HL-60/S4 (cell line): ENCODE results near the gene DHRS12.

Source experiments
- in situ Hi-C: fragments of 300-500 bp; cut with MboI; formaldehyde crosslinking; loops from 2 replicates; pipeline ENCODE4 v1.14.3; 2022; ENCODE audit warnings: low sequenced_read_pairs

DHRS12 gene

DNA sequence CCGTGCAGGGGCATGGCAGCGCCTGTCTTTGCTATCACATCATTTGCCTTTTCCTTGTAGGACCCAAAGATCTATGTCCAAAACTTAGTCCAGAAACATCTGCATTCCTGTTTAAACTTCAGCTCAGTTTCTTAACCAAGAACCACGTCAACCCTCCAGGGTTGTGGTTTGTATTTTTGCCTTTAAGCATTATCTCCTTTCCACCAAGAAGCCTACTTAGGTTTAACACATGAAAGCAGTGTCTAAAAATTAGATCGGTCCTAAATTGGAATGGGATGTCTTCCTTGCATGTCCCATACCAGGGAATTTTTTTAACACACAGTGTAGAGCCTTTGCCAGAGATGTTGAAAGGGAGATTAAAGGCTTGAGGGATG lies 38.8 kb downstream of the DHRS12 start:
- in situ Hi-C loops: no loop called here

DNA sequence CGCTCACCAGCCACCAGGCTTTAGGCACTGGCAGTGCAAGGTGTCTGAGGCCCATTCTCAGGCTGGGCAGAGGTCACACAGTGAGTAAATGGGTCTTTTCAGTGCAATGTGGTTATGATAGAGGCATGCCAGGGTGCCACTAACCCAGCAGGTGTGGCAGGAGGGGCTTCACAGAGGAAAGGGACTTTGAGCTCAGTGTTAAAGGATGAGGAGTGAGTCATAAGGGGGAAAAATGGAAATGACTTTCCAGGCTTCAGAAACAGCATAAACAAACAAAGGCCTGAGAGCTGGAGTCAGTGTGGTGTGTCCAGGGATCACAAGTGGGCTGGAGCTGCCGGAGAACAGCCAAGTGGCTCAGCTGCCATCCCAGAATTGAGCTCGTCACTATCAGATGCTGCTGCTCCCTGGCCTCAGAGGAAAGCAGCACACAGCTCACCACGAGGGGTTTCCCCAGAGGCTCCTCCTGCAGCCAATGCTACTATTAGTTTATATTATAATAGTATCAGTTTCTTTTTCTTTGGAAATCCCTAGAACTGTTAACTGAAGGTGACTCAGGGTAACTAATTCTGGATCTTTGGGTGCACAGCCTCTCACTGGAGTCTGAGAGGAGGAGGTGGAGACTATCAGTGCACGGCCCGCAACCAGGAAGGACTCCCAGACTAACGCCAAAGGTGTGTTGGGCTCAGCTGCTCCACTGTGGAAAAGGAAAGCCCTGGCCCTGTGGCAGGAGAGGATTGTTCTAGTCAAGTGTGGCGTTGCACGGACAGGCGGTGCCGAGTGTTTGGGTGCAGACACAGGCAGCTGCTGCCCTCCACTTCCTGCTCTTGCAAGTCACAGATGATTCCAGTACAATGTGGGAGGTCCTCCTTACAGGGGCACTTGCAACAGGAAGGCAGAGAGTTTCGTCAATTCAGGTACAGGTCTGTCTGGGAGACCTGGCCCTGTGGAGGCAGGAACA lies 39.5 kb downstream of the DHRS12 start:
- in situ Hi-C loops: no loop called here

DNA sequence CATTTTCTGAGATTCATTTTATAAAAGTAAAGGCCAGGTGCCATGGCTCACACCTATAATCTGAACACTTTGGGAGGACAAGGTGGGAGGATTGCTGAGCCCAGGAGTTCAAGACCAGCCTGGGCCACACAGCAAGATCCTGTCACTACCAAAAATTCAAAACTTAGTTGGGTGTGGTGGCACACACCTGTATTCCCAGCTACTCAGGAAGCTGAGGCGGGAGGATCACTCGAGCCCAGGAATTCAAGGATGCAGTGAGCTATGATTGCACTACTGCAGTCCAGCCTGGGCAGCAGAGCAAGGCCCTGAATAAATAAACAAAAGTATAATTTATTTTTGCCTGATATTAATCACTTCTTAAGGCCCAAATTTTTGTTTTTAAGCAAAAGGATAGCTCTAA lies 40.5 kb downstream of the DHRS12 start:
- in situ Hi-C loops: no loop called here

DNA sequence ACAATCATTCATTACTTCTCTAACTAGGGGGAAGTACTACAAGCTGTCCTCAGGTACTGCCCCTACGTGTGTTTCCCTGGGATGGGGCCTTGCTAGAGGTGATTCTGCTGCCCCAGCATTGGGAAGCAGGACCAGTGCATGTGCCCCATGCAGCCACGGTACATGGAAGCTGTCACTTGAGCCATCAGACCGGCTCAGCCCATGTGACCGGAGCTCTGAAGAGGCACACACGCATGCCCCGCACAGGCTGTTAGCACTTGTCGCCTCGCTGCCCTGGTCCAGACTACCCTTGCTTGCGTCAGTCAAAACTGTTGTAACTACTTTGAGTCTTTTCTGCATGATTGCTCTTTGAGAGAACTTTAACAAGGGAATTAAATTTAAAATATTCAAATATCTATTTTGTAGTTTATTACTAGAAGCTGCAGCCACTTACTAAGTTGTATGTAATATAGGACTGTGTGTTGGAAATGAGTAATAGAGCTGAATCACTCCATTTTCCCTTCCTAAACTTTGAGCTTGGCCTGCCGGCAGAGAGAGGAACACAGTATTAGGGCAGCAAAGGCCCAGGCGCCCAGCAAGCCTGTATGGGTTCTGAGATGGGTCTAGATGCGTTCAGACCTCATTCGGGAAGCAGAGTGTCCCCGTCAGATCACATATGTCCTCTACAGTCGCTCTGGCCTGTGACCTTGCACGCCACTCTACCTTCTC lies 42.2 kb downstream of the DHRS12 start:
- in situ Hi-C loops: no loop called here

DNA sequence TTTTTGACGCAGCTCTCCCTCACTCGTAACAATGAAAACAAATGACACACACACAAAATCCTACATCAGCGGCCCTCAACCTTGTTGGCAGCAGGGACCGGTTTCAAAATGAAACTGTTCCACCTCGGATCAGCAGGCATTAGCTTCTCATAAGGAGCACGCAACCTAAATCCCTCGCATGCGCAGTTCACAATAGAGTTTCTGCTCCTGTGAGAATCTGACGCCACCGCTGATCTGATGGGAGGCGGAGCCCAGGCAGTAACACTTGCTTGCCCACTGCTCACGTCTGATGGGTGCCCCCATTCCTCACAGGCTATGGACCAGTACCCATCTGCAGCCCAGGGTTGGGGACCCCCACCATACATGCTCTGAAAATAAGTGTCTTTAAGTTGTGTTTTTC lies 43.4 kb downstream of the DHRS12 start:
- in situ Hi-C loops: no loop called here

DNA sequence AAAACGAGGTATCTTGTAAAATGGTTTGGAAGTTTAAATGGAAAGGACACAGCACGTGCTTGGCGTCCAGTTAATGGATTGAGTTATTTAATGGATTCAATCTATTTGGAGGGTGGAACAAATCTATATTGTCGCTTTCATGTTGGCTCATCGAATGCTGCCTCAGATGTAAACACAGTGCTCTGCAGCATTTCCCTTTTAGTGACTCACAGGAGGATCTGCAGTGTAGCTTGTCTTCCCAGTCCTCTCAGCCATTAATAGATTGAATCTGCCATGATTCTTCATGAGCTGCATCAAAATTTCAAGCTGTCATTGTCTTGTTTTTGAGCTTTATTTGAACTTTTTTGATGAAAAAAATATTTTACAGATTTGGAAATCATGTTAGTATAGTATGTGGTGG lies 44.7 kb downstream of the DHRS12 start:
- in situ Hi-C loops: no loop called here

GRCh38 chr13:51758691-51759090 lies 45.3 kb downstream of the DHRS12 start:
- in situ Hi-C loops: no loop called here

DNA sequence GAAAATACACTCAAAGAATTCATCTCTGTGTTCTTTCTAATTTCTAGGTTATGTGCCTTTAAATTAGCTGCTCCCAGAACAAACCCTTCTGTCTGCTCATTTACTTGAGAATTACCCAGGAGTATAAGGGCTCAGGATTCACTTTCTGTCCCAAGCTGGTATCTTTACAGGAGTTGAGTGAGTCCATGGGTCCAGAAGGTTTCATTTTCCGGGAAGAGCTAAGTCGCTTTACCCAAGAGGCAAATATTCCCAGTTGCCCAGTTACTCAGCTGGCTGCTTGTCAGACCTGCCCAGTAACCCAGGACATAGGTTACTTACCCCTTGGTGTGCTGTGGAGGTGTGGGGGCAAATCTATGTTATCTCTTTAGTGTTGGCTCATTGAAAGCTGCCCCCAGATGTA lies 47.3 kb downstream of the DHRS12 start:
- in situ Hi-C loops: no loop called here

GRCh38 chr13:51747438-51748434 lies 56.2 kb downstream of the DHRS12 start:
- in situ Hi-C loops: no loop called here

DNA sequence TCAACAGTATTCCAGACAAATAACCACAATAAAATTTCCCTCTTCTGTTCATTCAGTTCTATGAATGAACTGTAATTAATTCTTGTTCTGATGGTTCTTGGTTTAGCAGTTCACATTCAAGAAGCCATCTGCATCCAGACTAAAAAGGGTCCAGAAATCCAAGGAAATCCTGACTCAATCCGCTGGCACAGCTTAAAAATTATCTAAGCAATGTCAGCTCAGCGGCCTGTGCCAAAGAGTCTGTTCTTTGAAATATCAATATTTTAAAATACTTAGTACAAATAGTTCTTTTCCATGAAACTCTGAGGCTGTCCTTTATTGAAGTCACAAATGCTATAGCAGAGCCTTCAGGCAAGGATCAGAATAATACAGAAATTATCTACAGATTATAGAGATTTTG lies 57.2 kb downstream of the DHRS12 start:
- in situ Hi-C loops: no loop called here

GRCh38 chr13:51745243-51745642 lies 58.7 kb downstream of the DHRS12 start:
- in situ Hi-C loops: no loop called here

- in situ Hi-C loops: no loop called here
Observed at GRCh38 chr13:51742611-51743010, 61.4 kb downstream of the DHRS12 start.

- in situ Hi-C loops: no loop called here
Observed at GRCh38 chr13:51742031-51742430, 61.9 kb downstream of the DHRS12 start.

- in situ Hi-C loops: no loop called here
Observed at GRCh38 chr13:51740698-51741097, 63.3 kb downstream of the DHRS12 start.

DNA sequence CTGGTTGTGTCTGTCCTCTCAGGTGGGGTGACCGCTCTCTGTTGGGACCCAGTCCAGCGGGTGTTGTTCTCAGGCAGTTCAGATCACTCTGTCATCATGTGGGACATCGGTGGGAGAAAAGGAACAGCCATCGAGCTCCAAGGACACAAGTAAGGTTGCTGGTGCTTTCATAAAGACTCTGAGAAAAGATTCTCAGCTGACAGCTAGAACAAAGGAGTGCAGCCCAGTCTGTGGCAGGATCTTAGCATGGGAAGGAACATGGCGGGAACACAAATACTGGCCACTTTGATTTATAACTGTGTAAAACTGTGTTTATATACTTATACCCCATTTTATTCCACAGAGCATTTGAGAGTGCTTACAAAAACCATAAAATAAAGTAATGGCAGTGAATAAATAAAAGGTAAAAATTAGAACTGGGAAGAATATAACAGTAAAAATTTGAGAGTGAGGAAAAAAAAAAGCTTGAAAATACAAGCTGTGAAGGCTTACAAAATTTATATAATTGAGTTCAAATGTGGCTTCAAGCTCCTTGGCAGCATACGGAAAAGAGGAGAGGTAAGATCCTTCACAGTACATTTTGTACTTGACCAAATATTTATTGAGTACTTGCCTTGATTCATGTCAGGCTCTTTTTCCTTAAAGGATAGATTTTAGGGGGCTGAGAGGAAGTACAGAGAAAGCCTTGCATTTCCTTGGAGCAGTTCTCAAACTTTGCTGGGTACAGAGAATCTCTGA lies 64.8 kb downstream of the DHRS12 start:
- in situ Hi-C loops: no loop called here

- in situ Hi-C loops: no loop called here
Observed at GRCh38 chr13:51738226-51738905, 65.6 kb downstream of the DHRS12 start.

DNA sequence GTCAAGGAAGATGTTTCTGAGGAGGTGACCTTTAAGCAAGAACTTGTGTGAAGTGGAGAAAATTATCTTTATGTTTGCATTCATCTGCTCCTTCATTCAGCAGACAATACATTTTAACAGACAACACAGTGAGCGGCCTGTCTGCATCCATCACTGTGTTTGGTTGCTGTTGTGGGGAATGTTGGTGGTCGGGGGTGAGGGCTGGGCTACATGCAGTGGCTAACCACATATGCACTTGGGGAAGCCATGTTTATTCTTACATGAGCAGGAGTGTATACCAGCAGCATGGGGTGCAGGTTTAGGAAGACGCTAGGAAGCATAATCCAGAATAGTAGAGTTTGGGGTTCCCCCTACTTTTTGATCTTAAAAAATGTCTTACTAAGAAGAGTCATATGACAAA lies 66.4 kb downstream of the DHRS12 start:
- in situ Hi-C loops: no loop called here

DNA sequence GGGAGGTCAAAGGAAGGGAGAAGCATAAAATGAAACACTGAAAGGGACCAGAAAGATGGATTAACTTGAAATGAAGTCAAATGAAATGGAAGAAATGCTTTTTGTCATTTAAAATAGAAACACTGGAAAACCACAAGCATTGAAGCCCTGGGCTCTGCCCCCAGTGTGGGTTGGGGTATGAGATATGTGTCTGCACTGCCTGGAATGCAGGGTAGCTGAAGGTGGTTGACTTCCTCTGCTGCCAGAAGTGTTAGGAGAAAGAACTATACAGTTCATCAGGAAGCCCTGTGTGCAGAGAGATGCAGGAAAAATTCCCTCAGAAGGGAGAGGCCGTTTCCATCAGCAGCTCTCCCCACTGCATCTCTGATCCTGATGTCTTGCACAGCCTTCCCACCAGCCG lies 69.2 kb downstream of the DHRS12 start:
- in situ Hi-C loops: no loop called here

DNA sequence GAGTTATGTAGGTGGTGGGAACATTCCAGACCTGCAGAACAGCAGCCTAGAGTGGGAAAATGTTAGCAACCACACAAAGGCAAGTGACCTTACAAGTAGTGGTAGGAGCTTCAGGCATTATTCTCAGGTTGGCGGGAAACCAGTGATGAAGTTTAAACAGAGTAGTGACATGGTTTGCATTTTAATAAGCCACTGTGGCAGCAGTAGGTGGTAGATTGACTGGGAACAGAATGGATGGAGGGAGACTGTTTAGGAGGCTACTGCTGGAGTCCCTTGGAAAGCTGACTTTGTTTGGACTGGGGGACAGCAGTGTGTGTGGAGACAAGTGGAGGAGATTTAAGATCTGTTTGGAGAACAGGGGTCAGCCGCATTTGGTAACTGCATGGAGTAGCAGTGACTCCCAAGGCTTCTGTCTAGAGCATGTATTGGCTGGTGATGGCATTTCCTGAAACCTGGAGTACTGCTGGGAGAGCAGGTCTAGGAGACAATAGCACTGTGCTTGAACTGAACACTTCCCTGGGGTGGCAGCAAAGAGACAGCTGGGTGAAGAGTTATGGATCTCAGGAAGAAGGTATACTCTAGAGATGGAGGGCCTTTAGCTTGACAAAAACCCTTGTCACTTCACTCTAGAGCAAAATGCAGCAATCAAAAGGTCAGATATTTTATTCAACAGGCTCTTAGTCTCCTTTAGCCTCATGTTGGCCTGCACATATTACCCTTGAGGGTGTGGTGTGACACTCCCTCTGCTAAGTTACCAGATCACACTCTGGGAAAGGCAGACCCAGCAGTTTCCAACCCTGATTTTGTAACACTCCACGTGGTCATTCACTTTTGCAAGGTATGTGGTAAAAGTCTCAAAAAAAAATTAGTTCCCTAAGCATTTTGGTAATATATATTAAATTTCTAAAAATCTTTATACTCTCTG lies 70.3 kb downstream of the DHRS12 start:
- in situ Hi-C loops: no loop called here
